ENCODE data around the gene GMDS. TPM values are rescaled to one million over a fixed set of nuclear protein-coding genes. Genes with fewer than 3 reads are reported as not detected.

Gene GMDS
- total RNA-seq, 4 donors from 2014 or later: 197 to 375 (median 215) TPM

GRCh38 chr6:2208468-2208867 lies 36.9 kb downstream of the GMDS start:
- H3K27ac ChIP-seq: no peak overlapping the region
- H3K4me1 ChIP-seq: no peaks in the 10 kb centered on the region
- H3K4me3 ChIP-seq: no peak overlapping the region
- H3K9me3 ChIP-seq: no peaks in the 10 kb centered on the region
- no peaks in the 10 kb centered on the region for H3K27me3 ChIP-seq
- TF ChIP-seq CTCF (IDR thresholded peaks at IDR 0.05) (no peak), POLR2A (IDR thresholded peaks at IDR 0.05) (no peak)
- no peak for DNase-seq
- H3K36me3 ChIP-seq: no peaks in the 10 kb centered on the region

- Histone ChIP-seq H3K27me3 (no peaks in the 10 kb centered on the region), H3K27ac (no peak overlapping the region), H3K9me3 (no peaks in the 10 kb centered on the region), H3K4me3 (no peak overlapping the region), H3K4me1 (no peaks in the 10 kb centered on the region), H3K36me3 (no peaks in the 10 kb centered on the region)
- no peak for TF ChIP-seq CTCF (IDR thresholded peaks at IDR 0.05)
- no peak for TF ChIP-seq POLR2A (IDR thresholded peaks at IDR 0.05)
- no peak for DNase-seq
Observed at GRCh38 chr6:2205396-2205795, 40.0 kb downstream of the GMDS start.

DNA sequence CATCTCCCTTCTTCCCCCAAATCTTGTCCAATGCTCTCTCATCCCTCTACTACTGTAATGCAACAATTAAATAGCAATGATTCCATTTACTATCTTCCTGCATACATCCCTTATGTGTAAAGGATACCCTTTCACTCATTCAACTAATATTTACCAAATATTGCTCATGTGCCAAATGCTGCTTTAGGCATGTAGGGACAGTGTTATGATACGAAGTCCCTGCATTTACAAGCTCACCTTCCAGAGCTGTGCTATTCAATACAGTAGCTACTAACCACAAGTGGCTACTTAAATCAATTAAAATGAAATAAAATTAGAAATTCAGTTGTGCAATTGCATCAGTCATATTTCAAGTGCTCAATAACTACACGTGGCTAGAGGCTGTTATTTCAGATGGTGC lies 41.1 kb downstream of the GMDS start:
- Histone ChIP-seq H3K9me3 (no peaks in the 10 kb centered on the region), H3K27ac (no peak overlapping the region), H3K27me3 (no peaks in the 10 kb centered on the region), H3K4me1 (no peaks in the 10 kb centered on the region), H3K4me3 (no peak overlapping the region), H3K36me3 (no peaks in the 10 kb centered on the region)
- DNase-seq: no peak
- TF ChIP-seq POLR2A (IDR thresholded peaks at IDR 0.05): no peak
- TF ChIP-seq CTCF (IDR thresholded peaks at IDR 0.05): no peak

DNA sequence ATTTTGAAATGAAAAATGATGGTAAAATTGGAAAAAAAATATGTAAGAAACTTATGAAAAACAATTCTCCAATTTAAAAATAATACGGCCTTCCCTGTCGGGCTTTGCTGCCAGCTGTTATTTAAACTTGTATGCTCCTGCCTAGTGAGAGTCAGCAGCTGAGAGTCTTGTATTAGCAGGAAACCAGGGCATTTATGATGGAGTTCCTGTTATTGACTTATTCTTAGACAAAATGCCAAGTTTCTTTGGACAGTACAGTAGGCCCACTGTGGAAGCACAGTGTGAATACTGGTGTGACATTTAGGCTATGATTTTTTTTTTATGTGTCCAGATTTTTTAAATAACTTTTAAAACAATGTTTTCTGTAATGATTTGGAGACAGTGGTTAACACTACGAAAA lies 42.1 kb downstream of the GMDS start:
- no peak for DNase-seq
- Histone ChIP-seq H3K27me3 (no peaks in the 10 kb centered on the region), H3K4me1 (no peaks in the 10 kb centered on the region), H3K9me3 (no peaks in the 10 kb centered on the region), H3K36me3 (no peaks in the 10 kb centered on the region), H3K27ac (no peak overlapping the region), H3K4me3 (no peak overlapping the region)
- TF ChIP-seq POLR2A (IDR thresholded peaks at IDR 0.05) (no peak), CTCF (IDR thresholded peaks at IDR 0.05) (no peak)

- TF ChIP-seq POLR2A (IDR thresholded peaks at IDR 0.05) (no peak), CTCF (IDR thresholded peaks at IDR 0.05) (no peak)
- Histone ChIP-seq H3K27me3 (no peaks in the 10 kb centered on the region), H3K27ac (no peak overlapping the region), H3K4me1 (no peaks in the 10 kb centered on the region), H3K9me3 (no peaks in the 10 kb centered on the region), H3K36me3 (no peaks in the 10 kb centered on the region), H3K4me3 (no peak overlapping the region)
- DNase-seq: no peak
Observed at GRCh38 chr6:2197984-2198383, 47.4 kb downstream of the GMDS start.

DNA sequence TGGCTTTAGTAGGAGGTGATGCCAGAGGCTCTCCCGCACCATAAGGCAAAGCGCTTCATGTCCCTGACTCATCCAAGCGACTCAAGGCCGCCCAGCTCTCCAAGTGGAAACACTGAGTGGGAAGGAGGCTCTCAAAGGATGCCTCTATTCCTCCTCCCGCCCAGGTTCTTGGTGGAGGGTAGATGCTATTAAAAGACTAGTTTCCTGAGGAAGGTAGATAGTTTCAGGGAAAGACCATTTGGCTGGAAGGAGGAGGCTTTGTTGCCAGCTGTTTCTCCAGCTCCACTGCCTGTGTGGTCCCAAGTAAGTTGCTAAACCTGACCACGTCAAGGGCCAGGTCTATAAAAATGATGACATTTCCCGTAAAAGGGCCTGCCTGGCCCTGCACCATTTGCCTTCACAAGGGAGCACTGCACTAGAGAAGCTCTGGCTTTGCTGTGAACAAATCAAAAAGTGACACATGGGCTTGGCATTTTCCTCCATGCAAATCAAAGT lies 48.2 kb downstream of the GMDS start:
- Histone ChIP-seq H3K4me1 (no peaks in the 10 kb centered on the region), H3K27me3 (no peaks in the 10 kb centered on the region), H3K4me3 (no peak overlapping the region), H3K9me3 (no peaks in the 10 kb centered on the region), H3K27ac (no peak overlapping the region), H3K36me3 (no peaks in the 10 kb centered on the region)
- no peak for DNase-seq
- TF ChIP-seq POLR2A (IDR thresholded peaks at IDR 0.05) (no peak), CTCF (IDR thresholded peaks at IDR 0.05) (no peak)

All from Peyer's patch (tissue), 4 donors.